SK-N-SH treated with all-trans-retinoic acid at 6 μM for 48 hours (cell line): ENCODE results near the gene ARSG.

Experiments used
- BACH2 ChIP-seq: fragments of 250-450 bp; sonication (Bioruptor Pico); IDR thresholded peaks from 2 replicates; pipeline ENCODE4 v1.9.0; 2021; ENCODE audit warnings: mild to moderate bottlenecking, borderline replicate concordance
- GLIS3 ChIP-seq: fragments of 250-450 bp; sonication (Bioruptor Pico); IDR thresholded peaks from 2 replicates; pipeline ENCODE4 v1.5.0; 2020; ENCODE audit warnings: mild to moderate bottlenecking, moderate library complexity
- OSR1 ChIP-seq: fragments of 250-450 bp; sonication (Bioruptor Pico); IDR thresholded peaks from 2 replicates; pipeline ENCODE4 v1.8.0; 2022; ENCODE audit warnings: moderate library complexity, mild to moderate bottlenecking, inconsistent platforms
- SNAI2 ChIP-seq: fragments of 250-450 bp; sonication (Bioruptor Pico); IDR thresholded peaks from 2 replicates; pipeline ENCODE4 v1.5.0; 2020; ENCODE audit warnings: mild to moderate bottlenecking, moderate library complexity
- ZFP3 ChIP-seq: fragments of 250-450 bp; sonication (Bioruptor Pico); IDR thresholded peaks from 2 replicates; pipeline ENCODE4 v1.5.0; 2020; ENCODE audit warnings: mild to moderate bottlenecking, moderate library complexity
- ZFP30 ChIP-seq: fragments of 450-650 bp; formaldehyde crosslinking; IDR thresholded peaks from 2 replicates; pipeline ENCODE4 v1.5.0; 2022; ENCODE audit warnings: mild to moderate bottlenecking, moderate library complexity
- ZNF565 ChIP-seq: fragments of 450-650 bp; formaldehyde crosslinking; conservative IDR thresholded peaks from 2 replicates; pipeline ENCODE4 v1.5.0; 2020; ENCODE audit warnings: low read depth, mild to moderate bottlenecking, moderate library complexity
- ZNF70 ChIP-seq: fragments of 450-650 bp; formaldehyde crosslinking; IDR thresholded peaks from 2 replicates; pipeline ENCODE4 v1.5.0; 2020; ENCODE audit warnings: mild to moderate bottlenecking, moderate library complexity
- TF ChIP-seq, protein P1 (sequence below): fragments of 250-450 bp; sonication (Bioruptor Pico); IDR thresholded peaks from 2 replicates; pipeline ENCODE4 v1.5.1; 2020; ENCODE audit warnings: low read depth, mild to moderate bottlenecking, moderate library complexity
- TF ChIP-seq, protein P2 (sequence below): fragments of 250-450 bp; sonication (Bioruptor Pico); IDR thresholded peaks from 2 replicates; pipeline ENCODE4 v1.8.0; 2020; ENCODE audit warnings: mild to moderate bottlenecking, moderate library complexity, borderline replicate concordance
- TF ChIP-seq, protein P3 (sequence below): fragments of 250-450 bp; sonication (Bioruptor Pico); IDR thresholded peaks from 2 replicates; pipeline ENCODE4 v1.8.0; 2021; ENCODE audit warnings: low read depth, mild to moderate bottlenecking, moderate library complexity, borderline replicate concordance
- TF ChIP-seq, protein P4 (sequence below): fragments of 250-450 bp; sonication (Bioruptor Pico); IDR thresholded peaks from 2 replicates; pipeline ENCODE4 v1.5.1; 2021; ENCODE audit warnings: mild to moderate bottlenecking, moderate library complexity

DNA sequence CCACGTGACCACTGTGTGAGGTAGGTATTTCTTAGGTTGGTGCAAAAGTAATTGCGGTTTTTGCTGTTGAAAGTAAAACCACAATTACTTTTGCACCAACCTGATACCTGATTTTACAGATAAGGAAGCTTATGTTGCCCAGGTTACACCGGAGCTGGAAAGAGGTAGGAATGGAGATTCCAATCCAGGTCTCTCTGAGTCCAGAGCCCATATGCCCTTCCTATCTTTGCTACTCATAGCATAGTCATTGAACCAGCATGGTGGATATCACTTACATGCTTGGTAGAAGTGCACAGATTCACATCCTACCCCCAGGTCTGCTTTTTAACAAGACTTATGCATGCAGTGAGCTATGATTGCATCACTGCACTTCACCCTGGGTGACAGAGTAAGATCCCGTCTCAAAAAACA lies 61.8 kb downstream of the ARSG start:
- TF ChIP-seq SNAI2 = no peak
- no peak for TF ChIP-seq BACH2 (CRISPR knock-in tag)
- TF ChIP-seq, protein P1, sequence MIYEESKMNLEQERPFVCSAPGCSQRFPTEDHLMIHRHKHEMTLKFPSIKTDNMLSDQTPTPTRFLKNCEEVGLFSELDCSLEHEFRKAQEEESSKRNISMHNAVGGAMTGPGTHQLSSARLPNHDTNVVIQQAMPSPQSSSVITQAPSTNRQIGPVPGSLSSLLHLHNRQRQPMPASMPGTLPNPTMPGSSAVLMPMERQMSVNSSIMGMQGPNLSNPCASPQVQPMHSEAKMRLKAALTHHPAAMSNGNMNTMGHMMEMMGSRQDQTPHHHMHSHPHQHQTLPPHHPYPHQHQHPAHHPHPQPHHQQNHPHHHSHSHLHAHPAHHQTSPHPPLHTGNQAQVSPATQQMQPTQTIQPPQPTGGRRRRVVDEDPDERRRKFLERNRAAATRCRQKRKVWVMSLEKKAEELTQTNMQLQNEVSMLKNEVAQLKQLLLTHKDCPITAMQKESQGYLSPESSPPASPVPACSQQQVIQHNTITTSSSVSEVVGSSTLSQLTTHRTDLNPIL (CRISPR knock-in tag) = no peak
- TF ChIP-seq, protein P2, sequence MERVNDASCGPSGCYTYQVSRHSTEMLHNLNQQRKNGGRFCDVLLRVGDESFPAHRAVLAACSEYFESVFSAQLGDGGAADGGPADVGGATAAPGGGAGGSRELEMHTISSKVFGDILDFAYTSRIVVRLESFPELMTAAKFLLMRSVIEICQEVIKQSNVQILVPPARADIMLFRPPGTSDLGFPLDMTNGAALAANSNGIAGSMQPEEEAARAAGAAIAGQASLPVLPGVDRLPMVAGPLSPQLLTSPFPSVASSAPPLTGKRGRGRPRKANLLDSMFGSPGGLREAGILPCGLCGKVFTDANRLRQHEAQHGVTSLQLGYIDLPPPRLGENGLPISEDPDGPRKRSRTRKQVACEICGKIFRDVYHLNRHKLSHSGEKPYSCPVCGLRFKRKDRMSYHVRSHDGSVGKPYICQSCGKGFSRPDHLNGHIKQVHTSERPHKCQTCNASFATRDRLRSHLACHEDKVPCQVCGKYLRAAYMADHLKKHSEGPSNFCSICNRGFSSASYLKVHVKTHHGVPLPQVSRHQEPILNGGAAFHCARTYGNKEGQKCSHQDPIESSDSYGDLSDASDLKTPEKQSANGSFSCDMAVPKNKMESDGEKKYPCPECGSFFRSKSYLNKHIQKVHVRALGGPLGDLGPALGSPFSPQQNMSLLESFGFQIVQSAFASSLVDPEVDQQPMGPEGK (CRISPR knock-in tag) = no peak
- no peak for TF ChIP-seq GLIS3 (CRISPR knock-in tag)
- no peak for TF ChIP-seq ZNF70 (CRISPR knock-in tag)
- TF ChIP-seq ZFP3 (CRISPR knock-in tag) = no peak
- TF ChIP-seq, protein P3, sequence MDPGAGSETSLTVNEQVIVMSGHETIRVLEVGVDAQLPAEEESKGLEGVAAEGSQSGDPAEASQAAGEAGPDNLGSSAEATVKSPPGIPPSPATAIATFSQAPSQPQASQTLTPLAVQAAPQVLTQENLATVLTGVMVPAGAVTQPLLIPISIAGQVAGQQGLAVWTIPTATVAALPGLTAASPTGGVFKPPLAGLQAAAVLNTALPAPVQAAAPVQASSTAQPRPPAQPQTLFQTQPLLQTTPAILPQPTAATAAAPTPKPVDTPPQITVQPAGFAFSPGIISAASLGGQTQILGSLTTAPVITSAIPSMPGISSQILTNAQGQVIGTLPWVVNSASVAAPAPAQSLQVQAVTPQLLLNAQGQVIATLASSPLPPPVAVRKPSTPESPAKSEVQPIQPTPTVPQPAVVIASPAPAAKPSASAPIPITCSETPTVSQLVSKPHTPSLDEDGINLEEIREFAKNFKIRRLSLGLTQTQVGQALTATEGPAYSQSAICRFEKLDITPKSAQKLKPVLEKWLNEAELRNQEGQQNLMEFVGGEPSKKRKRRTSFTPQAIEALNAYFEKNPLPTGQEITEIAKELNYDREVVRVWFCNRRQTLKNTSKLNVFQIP (CRISPR knock-in tag) = no peak
- no peak for TF ChIP-seq OSR1
- no peak for TF ChIP-seq ZNF565 (CRISPR knock-in tag)
- TF ChIP-seq, protein P4, sequence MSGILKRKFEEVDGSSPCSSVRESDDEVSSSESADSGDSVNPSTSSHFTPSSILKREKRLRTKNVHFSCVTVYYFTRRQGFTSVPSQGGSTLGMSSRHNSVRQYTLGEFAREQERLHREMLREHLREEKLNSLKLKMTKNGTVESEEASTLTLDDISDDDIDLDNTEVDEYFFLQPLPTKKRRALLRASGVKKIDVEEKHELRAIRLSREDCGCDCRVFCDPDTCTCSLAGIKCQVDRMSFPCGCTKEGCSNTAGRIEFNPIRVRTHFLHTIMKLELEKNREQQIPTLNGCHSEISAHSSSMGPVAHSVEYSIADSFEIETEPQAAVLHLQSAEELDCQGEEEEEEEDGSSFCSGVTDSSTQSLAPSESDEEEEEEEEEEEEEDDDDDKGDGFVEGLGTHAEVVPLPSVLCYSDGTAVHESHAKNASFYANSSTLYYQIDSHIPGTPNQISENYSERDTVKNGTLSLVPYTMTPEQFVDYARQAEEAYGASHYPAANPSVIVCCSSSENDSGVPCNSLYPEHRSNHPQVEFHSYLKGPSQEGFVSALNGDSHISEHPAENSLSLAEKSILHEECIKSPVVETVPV = no peak
- TF ChIP-seq ZFP30 = no peak
